Stimulated activated CD4-positive, alpha-beta T cell treated with anti-CD3 and anti-CD28 coated beads, Interleukin-15, amount 100 ng/mL, for 48 hours (primary cell): ENCODE data around the gene TMEM165.
A peak's percentile ranks its signal among the peaks of the same experiment; 100 is the strongest.
"Not testable (repeated sequence)": the region's sequence is repeated elsewhere in the genome, so short reads cannot be mapped to it uniquely, and the experiment has no call there.

Experiments
- DNase-seq, 2 donors: peaks; one replicate each; pipeline ENCODE4 v3.0.0-alpha.2; 2020; ENCODE audit warnings: low read depth in 2 of 2

Gene TMEM165, protein sequence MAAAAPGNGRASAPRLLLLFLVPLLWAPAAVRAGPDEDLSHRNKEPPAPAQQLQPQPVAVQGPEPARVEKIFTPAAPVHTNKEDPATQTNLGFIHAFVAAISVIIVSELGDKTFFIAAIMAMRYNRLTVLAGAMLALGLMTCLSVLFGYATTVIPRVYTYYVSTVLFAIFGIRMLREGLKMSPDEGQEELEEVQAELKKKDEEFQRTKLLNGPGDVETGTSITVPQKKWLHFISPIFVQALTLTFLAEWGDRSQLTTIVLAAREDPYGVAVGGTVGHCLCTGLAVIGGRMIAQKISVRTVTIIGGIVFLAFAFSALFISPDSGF

DNA sequence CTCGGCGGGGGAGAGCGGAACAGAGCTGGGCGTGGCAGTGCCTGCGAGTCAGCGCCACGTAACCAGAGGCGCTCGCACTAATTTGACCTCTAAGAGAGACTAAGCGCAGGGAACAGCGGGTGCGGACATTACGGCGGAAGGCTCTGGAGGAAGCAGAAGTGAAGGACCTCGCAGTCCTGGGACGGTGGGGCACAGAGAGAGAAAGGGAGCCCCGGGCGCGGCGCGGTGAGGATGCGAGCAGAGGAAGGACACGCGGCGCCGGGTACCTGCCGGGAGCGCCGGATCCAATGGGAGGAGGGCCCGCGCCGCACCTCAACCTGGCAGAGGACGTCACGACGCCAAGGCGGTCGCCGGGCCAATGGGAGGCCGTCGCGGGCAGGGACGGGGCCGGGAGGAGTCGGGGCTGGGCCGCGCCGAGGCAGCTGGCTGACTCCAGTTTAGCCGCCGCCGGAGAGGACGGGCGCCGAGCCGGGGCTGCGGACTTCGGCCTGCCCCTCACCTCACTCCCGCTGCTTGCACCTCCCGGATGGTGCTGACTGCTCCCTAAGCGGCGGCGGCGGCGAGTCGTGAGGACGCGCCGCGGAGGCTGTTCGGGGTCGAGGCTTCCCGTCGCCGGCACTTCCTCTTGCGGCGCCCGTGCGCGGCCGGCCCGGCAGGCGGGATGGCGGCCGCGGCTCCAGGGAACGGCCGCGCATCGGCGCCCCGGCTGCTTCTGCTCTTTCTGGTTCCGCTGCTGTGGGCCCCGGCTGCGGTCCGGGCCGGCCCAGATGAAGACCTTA, at the start of gene TMEM165:
TMEM165 (plus strand) TSS at position 429 of the 779 bp plus-strand sequence; CDS start at position 662, 233 bp downstream.
- DNase-seq = peak; percentile 84 to 88

GRCh38 chr4:55345980-55346850, 49.5 kb upstream of the TMEM165 start, which contains the start of gene SRD5A3:
TSS of gene SRD5A3 (plus strand) at chr4:55346242. CDS start at chr4:55346337, 95 bp downstream.
- DNase-seq = peak; percentile 52 to 75

DNA sequence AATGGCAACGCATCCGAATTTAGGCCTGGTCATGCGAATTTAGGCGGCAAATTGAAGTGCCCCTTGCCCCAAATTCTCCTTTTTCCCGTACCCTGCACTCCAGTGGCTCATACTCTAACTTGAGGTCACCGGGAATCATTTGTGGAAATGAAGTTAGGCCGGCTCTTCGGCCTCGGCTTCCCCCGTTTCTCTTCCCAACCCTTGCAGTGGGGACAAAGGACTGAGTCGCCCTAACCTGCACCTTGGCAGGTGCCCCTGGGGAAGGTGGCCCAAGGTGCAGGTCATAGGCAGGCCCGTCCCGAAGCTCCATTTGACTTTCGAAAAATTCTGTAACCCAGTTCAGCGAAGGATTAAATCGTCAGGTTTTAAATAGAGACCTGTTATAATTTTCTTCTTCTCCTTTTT, 48.9 kb upstream of the TMEM165 start:
- DNase-seq = no peak

DNA sequence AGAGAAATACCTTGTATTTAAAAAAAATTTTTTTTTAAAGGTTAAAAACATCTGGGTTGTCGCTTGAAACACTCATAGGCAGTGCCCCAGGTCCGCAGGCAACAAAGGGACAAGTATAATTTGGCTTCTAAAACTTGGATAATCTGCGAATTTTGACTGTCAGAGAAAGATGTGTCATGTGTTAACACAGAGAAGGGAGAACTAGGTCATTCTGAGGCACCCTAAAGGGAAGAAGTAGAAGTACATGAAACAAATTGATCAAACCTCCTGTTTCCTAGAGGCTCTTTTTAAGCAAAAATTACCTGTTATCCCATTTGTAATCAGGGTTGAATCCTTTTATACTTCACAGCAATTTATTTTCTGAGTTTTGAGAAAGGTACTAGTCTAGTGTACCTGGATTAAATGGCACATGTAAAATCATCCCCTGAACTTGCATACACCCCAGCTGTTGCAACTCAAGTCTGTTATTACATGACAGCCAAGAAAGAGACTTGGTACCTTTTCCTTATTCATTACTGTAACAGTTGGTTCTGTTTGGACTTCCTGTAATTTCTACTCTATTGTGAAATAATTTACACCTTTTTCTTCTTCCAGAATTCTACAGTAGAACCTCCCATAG, 48.0 kb upstream of the TMEM165 start:
- DNase-seq = no peak

DNA sequence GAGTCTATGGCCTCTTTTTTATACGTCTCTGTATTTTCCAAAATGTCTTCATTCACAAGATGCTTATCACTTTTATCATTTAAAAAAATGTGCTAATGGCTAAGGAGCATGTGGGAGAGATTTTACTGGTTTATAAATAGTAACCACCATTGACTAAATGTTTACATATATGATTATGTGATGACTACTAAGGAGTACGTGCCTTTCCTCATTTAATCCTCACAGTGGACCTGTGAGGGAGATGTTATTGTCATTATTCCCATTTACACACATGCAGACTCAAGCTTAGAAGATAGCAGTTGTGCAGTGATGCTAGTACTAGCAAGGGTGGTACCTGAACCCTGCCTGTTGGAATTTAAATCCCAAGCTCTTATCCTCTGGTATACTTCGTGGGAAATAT, 47.3 kb upstream of the TMEM165 start:
- no peak for DNase-seq

- DNase-seq = not testable (repeated sequence)
Measured at GRCh38 chr4:55350870-55351269, 44.9 kb upstream of the TMEM165 start.

- DNase-seq = no peak
Measured at GRCh38 chr4:55351824-55352223, 43.9 kb upstream of the TMEM165 start.

- DNase-seq = no peak
Measured at GRCh38 chr4:55352726-55353125, 43.0 kb upstream of the TMEM165 start.

DNA sequence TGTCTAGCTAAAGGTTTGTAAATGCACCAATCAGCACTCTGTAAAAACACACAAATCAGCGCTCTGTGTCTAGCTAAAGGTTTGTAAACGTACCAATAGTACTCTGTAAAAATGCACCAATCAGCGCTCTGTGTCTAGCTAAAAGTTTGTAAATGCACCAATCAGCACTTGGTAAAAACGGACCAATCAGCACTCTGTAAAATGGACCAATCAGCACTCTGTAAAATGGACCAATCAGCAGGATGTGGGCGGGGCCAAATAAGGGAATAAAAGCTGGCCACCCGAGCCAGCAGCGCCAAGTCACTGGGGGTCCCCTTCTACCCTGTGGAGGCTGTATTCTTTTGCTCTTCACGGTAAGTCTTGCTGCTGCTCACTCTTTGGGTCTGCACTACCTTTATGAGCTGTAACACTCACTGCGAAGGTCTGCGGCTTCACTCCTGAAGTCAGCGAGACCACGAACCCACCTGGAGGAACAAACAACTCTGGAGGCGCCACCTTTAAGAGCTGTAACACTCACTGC, 42.5 kb upstream of the TMEM165 start:
- not testable (repeated sequence) for DNase-seq

- no peak for DNase-seq
Measured at GRCh38 chr4:55354648-55355047, 41.1 kb upstream of the TMEM165 start.

GRCh38 chr4:55355555-55355954, 40.2 kb upstream of the TMEM165 start:
- DNase-seq = no peak

DNA sequence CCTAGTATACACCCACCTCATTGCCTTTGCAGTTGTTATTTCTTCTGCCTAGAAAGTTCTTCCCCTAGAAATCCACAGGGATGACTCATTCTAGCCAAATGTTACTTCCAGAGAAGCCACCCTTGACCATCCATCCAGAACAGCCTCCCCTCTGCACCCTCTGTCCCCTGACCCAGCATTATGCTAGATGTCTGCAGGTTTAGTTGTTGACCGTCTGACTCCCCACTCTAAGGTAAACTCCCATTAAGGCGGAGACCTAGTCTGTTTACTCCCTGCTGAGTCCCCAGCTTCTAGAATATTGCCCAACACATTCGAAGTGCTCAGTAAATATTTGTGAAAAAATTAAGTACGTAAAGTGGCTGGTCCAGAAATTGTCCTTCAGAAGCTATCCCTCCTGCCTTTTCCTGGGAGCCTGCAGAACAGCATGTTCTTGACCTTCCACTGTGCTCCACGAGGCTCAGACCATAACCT, 38.7 kb upstream of the TMEM165 start:
- DNase-seq = no peak

GRCh38 chr4:55358246-55358645, 37.5 kb upstream of the TMEM165 start:
- DNase-seq = no peak

- DNase-seq = no peak
Measured at GRCh38 chr4:55358668-55359067, 37.1 kb upstream of the TMEM165 start.

- no peak for DNase-seq
Measured at GRCh38 chr4:55359397-55359916, 36.3 kb upstream of the TMEM165 start.

DNA sequence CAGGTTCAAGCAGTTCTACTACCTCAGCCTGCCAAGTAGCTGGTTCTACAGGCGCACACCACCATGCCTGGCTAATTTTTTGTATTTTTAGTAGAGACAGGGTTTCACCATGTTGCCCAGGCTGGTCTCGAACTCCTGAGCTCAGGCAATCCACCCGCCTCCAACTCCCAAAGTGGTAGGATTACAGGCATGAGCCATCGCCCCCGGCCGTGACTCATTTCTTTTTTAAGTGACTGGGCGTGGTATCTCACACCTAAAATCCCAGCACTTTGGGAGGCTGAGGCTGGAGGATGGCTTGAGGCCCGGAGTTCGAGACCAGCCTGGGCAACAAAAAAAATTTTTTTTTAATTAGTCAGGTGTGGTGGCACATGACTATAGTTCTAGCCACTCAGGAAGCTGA, 32.8 kb upstream of the TMEM165 start:
- not testable (repeated sequence) for DNase-seq

DNA sequence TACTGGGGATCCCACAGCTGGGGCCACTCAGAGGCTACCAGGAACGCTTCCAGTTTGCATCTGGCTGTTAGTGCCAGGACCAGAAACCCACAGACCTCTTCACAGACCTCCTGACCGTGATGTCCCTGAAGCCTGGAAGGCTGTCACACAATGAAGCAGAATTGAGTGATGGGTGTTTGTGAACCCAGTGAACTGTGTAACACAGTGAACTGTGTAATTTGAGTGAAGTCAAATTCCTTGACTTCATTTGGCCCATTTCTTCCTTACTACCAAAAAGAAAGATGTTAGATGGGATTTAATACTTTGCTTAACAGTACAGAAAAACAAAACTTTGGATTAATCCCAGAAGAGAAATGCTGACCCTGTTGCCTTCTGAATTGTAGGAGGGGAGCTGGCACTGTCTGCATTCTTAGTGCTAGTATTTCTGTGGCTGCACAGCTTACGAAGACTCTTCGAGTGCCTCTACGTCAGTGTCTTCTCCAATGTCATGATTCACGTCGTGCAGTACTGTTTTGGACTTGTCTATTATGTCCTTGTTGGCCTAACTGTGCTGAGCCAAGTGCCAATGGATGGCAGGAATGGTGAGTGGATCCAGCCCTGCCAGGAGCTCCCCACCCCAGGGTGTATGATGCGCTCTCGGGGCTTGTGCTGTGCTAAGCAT, 31.9 kb upstream of the TMEM165 start:
- no peak for DNase-seq

DNA sequence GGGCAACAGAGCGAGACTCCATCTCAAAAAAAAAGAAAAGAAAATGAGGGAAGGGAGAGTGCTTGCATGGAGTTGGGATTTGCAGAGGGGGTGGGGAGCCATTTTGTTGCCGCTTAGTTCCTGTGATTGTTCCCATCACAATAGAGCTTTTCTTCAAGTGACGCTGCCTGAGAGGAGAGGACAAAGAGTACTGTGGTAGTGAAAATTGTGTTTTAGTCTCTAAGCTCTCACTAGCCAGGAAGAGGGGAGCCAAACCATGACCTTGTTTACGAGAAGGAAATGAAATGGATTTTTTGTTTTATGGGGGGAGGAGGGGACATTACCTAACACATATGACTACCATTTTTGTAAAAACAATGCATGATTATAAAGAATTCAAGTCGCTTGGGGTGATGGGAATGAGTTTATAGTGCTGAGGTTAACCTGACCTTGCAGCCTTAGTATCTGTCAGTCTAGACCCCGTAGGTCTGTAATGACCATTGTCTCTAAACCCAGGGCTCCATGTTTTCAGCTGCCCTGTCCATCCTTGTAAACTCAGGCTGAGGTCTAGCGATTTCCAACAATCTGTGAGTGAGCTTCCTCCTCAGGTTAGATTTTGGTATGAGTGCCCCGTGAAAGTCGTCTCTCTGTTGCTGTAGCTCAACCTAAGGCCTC, 30.9 kb upstream of the TMEM165 start:
- DNase-seq = no peak

- no peak for DNase-seq
Measured at GRCh38 chr4:55365345-55365728, 30.4 kb upstream of the TMEM165 start.

GRCh38 chr4:55366621-55367020, 29.1 kb upstream of the TMEM165 start:
- no peak for DNase-seq
